NCI-H446 treated with DMSO at 0.1 percent for 48 hours (cell line): ENCODE measurements around the gene ZNF22.

ENCODE experiments used
- DNase-seq: peaks from one replicate; lab custom pipeline; 2025; lab: John Stamatoyannopoulos, UW

ZNF22 gene

DNA sequence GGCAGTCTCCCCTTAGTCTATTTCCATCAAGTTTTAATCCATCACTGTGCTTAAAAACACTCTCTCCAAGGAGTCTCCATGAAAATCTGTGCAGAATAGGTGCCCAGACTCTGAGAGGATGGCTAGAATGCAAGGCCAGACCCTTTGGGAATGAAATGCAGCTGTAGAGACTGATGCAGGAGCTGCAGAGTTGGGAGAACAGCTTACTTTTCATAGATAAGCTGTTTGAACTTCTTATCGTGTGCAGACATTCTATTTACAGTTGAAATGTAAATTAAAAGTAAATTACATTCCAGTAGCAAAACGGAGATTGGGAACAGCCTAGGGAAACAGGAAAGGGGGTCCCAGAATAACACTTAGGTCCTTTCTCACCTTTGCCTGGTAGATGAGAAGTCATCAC, 14.9 kb downstream of the ZNF22 start:
- DNase-seq: no peak

- no peak for DNase-seq
These were observed 22.7 kb downstream of the ZNF22 start for GRCh38 chr10:45023426-45023825.

DNA sequence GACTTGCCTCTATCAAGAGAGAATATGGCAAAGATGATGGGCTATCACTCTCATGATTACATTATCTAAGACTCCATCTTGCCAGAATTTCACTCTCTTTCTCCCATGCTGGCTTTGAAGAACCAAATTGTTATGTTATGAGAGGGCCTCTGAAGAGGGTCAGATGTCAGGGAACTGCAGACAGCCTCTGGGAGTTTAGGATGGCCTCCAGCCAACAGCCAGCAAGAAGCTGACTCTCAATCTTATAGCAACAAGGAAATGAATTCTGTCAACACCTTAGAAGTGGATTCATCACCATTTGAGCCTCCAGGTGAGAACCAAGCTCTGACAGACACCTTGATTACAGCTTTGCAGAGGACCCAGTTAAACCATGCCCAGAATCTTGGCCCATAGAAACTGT, 33.6 kb downstream of the ZNF22 start:
- DNase-seq: no peak

DNA sequence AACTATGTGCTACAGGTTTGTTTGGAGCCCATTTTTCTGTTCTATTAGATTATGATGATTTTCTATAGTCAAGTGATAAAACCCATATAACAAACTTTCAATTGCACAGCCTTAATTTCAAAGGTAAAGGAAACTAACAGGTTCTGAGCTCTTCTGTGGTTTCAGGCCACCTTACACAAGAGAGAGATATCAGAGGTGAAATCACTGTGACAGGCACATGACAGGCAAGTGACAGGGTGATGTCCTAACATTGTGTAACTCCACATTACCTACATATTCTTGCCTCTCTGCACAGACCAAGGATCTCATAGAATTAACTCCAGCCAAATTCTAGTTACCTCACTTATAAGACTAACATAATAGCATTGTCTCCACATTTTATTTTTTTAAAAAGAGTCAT, 35.0 kb downstream of the ZNF22 start:
- no peak for DNase-seq

DNA sequence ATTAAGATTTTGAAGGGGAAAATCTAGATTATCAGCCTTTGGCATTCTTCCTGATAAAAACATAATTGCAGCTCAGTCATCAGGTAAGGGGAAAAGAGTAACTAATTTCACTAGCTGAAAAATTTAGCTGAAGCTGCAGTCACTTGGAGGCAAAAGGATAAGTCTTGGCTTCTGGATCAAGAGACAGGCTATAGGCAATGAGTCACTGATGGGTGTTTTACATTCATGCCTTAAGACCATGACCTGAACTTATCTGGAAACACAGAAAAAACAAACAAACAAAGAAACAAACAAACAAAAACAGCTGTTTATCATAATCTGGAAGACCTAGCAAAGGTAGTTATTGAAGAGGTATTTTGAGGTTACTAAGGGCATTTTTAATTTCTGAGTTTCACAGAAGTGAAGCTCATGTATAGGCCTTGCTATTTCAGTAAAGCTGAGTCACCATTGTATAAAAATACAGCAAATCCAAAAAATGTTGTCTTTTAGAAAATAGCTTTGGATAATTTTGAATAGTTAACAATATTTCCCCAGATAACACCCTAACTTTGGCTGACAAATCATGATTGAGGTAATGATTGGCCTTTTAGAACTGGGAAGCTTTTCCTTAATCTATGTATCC, 40.3 kb downstream of the ZNF22 start:
- DNase-seq: no peak

GRCh38 chr10:45044290-45044689, 43.6 kb downstream of the ZNF22 start:
- DNase-seq: no peak

DNA sequence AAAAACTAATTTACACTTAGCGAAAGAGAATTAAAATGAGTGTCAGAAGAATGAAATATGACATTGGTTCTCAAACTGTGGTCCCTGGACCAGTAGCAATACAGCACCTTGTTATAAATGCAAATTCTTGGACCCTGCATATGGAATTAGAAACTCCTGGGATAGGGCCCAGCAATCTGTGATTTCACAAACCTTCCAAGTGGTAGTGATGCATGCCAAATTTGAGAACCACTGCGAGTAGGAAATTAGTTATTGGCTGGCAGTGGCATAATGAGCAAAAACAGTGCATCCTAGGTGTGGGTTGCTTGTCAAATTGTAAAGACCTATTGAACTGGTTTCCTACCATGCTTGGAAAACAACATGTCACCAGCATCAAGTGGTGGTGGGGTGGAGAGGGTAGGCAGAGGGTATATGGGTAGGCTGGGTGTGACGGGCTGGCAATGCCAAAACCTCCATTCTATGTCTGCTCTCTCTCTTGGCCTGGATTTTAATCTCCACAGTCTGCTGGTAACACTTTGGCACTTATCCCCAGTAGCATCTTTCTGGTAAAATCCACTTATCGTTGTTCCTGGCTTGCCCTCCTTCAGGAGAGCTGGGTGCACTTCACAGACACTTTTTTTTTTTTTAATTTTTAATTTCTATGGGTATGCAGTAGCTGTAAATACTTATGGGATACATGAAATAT, 50.0 kb downstream of the ZNF22 start:
- peak; percentile 29 for DNase-seq

DNA sequence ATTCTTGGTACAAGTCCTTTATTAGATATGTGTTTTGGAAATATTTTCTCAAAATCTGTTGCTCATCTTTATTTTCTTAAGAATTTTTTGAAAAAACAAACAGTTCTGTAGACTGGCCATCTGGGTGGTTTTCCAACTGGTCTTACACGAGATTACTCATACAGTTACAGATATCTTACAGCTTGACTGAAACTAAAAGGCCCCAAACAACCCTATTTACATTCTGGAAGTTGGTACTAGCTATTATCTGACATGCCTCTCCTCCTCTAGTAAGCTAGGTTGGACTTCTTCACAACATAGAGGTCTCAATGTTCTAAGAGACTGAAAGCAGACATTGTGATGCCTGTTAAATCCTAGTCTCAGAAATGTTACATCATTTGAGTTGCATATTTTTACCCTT, 52.0 kb downstream of the ZNF22 start:
- no peak for DNase-seq

DNA sequence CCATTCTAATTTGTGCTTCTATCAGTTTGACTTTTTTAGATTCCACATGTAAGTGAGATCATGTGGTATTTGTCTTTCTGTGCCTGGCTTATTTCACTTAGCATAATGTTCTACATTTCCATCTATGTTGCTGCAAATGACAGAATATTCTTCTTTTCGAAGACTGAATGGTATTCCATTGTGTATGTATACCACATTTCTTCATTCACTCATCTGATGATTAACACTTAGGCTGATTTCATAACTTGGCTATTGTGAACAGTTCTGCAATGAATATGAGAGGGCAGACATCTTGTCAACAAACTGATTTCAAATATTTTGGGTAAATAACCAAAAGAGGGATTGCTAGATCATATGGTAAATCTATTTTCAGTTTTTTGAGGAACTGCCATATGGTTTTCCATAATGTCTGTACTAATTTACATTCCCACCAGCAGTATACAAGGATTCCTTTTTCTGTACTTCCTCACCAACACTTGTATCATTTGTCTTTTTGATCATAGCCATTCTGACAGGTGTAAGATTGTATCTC, 52.9 kb downstream of the ZNF22 start:
- DNase-seq: no peak
